IPS-NIHi11 (cell line): Measurements from ENCODE around the gene FBXO36.

Experiments
- DNase-seq: peaks from one replicate; pipeline ENCODE4 v3.0.0; 2012; ENCODE audit warnings: mixed read lengths, low spot score

FBXO36 gene

DNA sequence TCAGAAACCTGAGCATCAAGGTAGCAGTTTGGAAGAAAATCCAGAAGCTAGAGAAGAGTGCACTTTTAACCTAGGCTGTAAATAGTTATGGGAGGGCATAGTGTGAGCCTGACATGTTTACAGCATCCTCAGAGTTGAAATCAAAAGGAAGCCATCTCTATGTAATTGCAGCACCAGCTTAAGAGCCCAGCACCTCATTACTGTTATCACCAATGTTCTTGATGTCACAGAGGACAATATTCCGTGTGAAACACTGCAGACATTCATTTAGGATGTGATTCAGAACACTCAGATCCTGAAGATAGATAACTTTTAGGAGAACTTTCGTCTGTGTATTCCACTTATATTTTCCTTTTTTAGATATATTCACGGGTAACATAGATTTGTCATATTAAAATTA lies 48.1 kb downstream of the FBXO36 start:
- DNase-seq: no peak

DNA sequence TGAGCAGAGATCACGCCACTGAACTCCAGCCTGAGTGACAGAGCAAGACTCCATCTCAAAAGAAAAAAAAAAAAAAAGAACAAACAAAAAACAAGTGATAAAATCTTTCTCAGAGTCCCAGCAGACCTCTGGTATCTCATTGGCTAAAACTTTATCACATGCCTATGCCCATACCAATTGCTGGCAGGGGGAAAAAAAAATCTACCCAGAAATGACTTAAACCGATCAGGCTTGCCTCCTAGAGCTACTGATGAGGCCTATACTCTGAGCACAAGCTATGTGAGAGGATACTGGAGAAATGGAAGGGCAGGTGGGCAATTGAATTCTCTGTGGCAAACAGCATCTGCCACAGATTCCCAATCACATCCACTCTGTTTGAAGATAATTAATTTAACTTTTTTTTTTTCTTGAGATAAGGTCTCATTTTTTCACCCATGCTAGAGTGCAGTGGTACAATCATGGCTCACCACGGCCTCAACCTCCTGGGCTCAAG lies 49.0 kb downstream of the FBXO36 start:
- no peak for DNase-seq

GRCh38 chr2:229974266-229974665 lies 52.0 kb downstream of the FBXO36 start:
- peak; percentile 24 for DNase-seq

DNA sequence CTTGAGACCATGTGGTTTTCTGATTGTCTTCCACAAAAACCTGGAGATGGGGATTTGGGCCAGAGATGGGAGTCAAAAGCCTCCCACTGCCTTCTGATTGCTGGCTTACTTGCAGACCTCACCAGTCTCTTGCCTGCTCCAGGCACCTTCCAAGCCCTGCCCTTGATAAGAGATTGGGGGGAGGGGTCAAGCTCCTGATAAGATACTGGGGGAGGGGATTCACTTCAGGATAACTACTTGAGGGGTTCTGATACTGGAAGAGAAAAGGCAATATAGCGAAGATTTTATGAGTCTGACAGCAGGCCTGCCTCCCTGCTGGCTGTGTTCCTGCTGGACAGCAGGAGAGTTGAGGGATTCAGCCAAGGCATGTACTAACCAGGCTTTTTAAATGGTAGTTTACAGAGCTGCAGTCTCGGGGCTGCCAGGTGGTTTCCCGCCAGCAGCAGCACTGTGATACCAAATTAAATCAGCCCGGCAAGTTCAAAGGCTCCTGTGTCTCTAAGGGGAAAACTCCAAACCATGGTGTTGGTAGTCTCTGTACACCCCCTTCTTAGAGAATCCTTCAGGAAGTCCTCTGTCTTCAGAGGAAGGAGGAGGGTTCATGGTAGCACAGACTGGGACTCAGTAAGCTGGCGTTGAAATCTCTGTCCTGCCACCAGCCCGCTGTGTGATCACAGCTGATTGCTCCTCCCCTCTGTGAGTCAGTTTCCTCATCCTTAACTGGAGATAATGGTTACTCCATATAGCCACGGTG lies 58.3 kb downstream of the FBXO36 start:
- DNase-seq: peak; percentile 41

DNA sequence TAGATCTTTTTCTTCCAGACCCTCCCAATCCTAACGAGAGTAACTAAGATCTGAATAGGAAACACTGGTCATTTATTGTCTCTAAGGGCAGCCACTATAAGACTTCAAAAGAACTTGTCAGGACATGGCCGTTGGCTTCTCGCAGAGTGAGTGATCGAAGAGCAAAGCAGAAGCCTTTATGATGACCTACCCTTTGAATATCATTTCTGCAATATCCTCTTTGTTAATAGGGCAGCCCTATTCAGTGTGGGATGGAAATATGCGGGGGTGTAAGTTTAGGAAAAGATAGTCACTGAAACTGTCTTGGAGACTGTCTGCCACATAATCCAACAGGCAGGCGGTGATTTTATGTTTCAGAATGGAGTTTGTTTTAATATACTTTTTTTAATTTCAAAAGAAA lies 70.9 kb downstream of the FBXO36 start:
- no peak for DNase-seq

GRCh38 chr2:229996320-229996719 lies 74.0 kb downstream of the FBXO36 start:
- no peak for DNase-seq

- no peak for DNase-seq
Measured at GRCh38 chr2:229997565-229997964, 75.3 kb downstream of the FBXO36 start.

- DNase-seq: no peak
Measured at GRCh38 chr2:230000118-230000841, 78.0 kb downstream of the FBXO36 start.

DNA sequence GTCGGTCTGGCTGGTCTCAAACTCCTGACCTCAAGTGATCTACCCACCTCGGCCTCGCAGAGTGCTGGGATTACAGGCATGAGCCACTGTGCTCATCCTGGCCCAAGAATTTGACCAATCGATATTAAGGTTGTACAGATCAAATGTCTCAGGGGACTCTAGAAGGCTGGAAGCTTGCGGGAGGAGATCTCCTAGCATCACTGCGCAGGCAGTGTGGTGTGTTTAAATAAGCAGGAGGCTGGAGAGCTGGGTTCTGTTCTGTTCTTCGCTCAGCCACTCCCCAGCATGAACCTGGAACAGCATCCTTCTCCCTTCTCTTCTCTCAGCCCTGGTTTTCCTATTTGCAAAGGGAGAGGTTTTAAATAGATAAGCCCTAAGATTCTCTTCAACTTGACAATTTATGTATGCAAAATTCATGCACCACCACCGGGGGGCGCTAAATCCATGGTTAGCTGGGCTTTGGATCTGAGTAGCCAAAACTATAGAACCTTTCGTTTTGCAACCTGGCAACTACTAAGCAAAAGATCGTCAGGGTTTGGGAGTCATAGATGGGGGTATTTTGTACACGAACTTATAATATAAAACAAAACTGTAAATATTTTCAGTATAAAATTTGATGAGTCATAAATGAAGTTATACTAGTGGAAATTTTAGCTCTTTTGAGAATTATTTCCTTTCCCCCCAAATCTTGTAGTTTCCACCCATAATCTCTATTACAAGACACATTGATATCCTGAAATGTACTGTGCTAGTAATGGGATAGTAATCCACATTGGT lies 85.8 kb downstream of the FBXO36 start:
- DNase-seq: peak; percentile 62

DNA sequence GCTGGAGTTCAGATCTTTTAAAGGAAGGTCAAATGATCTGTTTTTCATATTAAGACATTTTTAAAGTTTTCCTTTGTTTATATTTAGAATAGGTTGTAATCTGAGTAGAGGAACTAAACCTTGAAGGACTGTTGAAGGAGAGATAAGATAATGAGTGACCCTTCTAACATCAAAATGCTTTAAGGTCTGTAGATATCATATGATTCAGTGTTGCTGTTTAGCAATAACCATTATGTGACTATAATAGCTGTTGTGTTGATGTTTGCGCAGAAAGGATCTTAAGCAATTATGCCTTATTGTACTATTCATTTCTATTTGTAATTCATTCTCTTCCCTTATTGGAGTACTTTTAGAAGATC lies 86.4 kb downstream of the FBXO36 start:
- DNase-seq: no peak

DNA sequence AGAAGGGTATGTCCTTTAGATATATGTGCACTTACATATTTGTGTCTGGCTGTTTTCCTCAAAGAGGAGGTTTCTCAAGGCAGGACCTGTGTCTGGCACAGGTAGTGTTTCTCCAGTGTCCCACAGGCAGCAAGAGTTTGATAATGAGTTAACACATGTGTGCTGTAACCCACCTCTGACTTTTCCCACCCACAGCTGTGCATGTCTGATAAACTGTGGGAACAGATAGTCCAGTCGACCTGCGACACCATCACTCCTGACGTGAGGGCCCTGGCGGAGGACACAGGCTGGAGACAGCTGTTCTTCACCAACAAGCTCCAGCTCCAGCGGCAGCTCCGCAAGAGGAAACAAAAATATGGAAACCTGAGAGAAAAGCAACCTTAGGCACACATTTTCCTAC lies 88.2 kb downstream of the FBXO36 start:
- no peak for DNase-seq

DNA sequence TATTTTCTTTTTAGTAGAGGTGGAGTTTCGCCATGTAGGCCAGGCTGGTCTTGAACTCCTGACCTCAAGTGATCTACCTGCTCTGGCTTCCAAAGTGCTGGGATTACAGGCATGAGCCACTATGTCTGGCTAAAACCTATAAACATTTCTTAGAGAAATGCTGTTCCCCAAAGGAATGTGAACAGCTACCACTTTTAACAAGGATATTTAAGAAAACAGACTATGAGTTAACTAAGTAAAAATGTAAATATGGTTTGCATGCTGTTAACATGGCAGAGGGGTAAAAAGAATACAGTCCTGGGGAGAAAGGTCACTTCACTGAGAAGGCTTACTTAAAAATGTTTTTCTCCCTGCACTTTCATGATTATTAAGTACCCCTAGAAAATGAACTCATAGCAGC lies 89.3 kb downstream of the FBXO36 start:
- DNase-seq: no peak

DNA sequence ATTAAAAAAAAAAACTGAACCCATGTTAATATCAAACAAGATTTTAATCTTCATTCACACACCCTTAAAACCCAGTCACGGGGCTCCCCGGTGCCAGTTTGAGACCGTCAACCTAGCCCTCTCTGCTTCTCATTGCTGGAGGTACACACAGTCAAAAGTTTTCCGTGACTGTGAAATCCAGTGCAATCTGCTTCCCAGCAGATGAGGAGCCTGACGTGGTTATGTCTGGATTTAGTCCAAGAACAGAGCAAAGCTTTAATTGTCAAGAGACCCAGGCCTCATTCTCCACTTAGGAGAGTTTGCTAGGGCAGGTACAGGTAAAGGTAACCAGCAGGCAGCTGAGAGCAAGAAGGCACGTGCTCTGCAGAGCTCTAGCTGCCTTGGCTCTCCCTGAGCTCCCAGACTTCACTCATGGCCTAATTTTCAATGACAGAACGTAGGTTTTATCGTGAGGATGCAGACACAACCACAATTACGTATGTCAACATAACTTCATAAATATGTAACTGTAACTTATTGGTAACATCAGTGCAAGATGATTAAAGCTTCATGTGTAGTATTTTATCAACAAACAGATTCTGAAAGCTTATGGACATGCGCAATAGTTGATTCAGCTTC lies 90.1 kb downstream of the FBXO36 start:
- no peak for DNase-seq

GRCh38 chr2:230016844-230017243 lies 94.5 kb downstream of the FBXO36 start:
- DNase-seq: no peak

DNA sequence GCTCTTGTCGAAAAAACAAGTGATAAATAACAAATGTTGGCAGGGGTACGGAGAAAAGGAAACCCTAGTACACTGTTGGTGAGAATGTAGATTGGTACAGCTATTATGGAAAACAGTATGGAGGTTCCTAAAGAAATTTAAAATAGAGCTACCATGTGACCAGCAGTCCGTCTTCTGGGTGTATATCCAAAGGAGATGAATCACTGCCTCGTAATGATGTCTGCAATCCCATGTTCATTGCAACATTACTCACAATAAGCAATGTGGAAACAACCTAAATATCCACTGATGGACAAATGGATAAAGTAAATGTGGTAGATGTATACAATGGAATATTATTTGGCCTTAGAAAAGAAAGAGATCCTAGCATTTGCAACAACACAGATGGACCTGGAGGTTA lies 95.8 kb downstream of the FBXO36 start:
- no peak for DNase-seq

DNA sequence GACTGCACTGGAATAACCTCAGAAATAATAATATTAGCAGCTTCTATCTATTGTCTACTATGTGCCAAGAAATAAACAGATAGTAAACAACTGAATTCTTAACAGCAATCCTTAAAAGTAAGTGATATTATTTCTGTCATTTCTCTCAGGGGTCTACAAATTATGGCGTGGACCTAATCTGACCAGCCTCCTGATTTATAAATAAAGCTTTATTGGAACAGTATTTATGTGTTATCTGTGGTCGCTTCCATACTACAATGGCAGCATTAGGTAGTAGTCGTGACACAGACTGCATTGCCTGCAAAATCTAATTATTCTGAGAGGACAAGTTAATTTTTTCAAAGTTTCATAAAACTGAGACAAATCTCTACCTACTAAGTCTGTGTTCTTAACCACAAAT lies 97.4 kb downstream of the FBXO36 start:
- no peak for DNase-seq

- DNase-seq: no peak
Measured at GRCh38 chr2:230023313-230023712, 101.0 kb downstream of the FBXO36 start.

- no peak for DNase-seq
Measured at GRCh38 chr2:230042195-230042594, 119.9 kb downstream of the FBXO36 start.

GRCh38 chr2:230043025-230043424 lies 120.7 kb downstream of the FBXO36 start:
- DNase-seq: no peak

DNA sequence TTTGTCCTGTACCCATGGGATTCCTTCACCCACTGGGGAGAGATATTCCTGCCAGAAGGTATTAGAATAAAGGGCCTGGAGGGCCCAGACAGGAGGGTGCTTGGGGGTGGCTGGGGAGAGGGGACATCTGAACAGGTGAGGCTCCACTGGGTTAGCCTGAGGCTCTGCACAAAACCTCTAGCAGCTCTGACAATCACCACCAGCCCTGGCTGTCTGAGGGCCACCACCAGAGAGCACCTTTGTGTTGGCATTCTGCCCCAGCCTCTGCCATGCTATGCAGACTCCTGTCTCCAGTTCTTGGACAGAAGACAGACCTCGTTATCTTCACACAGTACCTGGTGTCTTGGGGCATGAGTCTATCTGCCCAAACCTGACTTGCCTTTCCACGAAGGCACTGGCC lies 121.2 kb downstream of the FBXO36 start:
- DNase-seq: no peak

DNA sequence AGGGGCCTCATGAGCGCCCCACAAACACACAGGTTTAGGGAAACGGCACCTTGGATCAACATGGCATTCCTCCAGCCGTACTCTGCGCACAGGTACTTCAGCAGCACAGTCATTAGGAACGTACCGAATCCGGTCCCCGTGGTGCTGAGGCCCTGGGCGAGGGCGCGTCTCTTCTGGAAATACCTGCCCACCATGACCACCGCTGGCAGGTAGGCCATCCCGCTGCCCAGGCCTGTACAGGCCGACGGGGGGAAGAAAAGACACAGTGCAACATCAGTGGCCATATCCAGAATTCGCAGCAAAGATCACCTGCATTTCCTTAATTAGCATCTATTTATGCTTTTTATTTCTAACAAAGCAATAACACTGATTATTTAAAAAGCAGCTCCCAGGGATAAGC lies 124.2 kb downstream of the FBXO36 start:
- no peak for DNase-seq

- no peak for DNase-seq
Measured at GRCh38 chr2:230048010-230048671, 125.8 kb downstream of the FBXO36 start.
